Forelimb muscle (tissue), 1 donor: ENCODE results near the gene PTBP3. TPM values are rescaled to one million over a fixed set of nuclear protein-coding genes. Genes with fewer than 3 reads are reported as not detected.

Experiments used
- DNase-seq: peaks from one replicate; pipeline ENCODE4 v3.0.0-alpha.2; 2013; ENCODE audit warnings: low read depth
- polyA plus RNA-seq: library from polyadenylated mRNA; unstranded; fragments of 120-200 nt; gene quantifications from one replicate; pipeline ENCODE4 v1.2.1, GENCODE V29; 2013; ENCODE audit not compliant: insufficient read length

PTBP3 gene
- polyA plus RNA-seq, 1 donor: 14.6 TPM

- DNase-seq: no peak
Observed at GRCh38 chr9:112168197-112168596, 165.2 kb downstream of the PTBP3 start.

Other genes with a start within 250 kb of the PTBP3 start
- gene SUSD1, start 158.3 kb downstream of the PTBP3 start, polyA plus RNA-seq: 9.7 TPM
- gene HSDL2, start 46.5 kb upstream of the PTBP3 start, polyA plus RNA-seq: 63.5 TPM
- gene KIAA1958, start 153.2 kb upstream of the PTBP3 start, polyA plus RNA-seq: 3.3 TPM